NCI-H2029 (cell line): ENCODE results near the gene KDM4C.
"Not testable (repeated sequence)": the region's sequence is repeated elsewhere in the genome, so short reads cannot be mapped to it uniquely, and the experiment has no call there.

Source experiments
- DNase-seq: peaks from one replicate; lab custom pipeline; 2025; lab: John Stamatoyannopoulos, UW

Gene KDM4C

GRCh38 chr9:6975198-6975597, 217.4 kb downstream of the KDM4C start:
- DNase-seq, result no peak

GRCh38 chr9:6977761-6978160, 220.0 kb downstream of the KDM4C start:
- DNase-seq, result no peak

GRCh38 chr9:6978591-6978990, 220.8 kb downstream of the KDM4C start:
- no peak for DNase-seq

GRCh38 chr9:6984941-6985578, 227.3 kb downstream of the KDM4C start:
- DNase-seq, result no peak

GRCh38 chr9:6986141-6986815, 228.5 kb downstream of the KDM4C start:
- no peak for DNase-seq

- no peak for DNase-seq
These were observed 229.6 kb downstream of the KDM4C start for GRCh38 chr9:6987381-6987780.

- no peak for DNase-seq
These were observed 233.6 kb downstream of the KDM4C start for GRCh38 chr9:6991418-6991817.

GRCh38 chr9:6996061-6996854, 238.5 kb downstream of the KDM4C start:
- no peak for DNase-seq

- DNase-seq, result no peak
These were observed 239.6 kb downstream of the KDM4C start for GRCh38 chr9:6997330-6997729.

GRCh38 chr9:6999794-7000193, 242.0 kb downstream of the KDM4C start:
- DNase-seq, result no peak

GRCh38 chr9:7001571-7001970, 243.8 kb downstream of the KDM4C start:
- no peak for DNase-seq

GRCh38 chr9:7003861-7004260, 246.1 kb downstream of the KDM4C start:
- DNase-seq, result no peak

- no peak for DNase-seq
These were observed 248.6 kb downstream of the KDM4C start for GRCh38 chr9:7006417-7006816.

- DNase-seq, result no peak
These were observed 250.6 kb downstream of the KDM4C start for GRCh38 chr9:7008411-7008810.

GRCh38 chr9:7009065-7009464, 251.3 kb downstream of the KDM4C start:
- no peak for DNase-seq

- DNase-seq, result no peak
These were observed 253.8 kb downstream of the KDM4C start for GRCh38 chr9:7011395-7012067.

GRCh38 chr9:7027996-7028395, 270.2 kb downstream of the KDM4C start:
- no peak for DNase-seq

- DNase-seq, result no peak
These were observed 270.8 kb downstream of the KDM4C start for GRCh38 chr9:7028591-7028990.

GRCh38 chr9:7030943-7031342, 273.2 kb downstream of the KDM4C start:
- DNase-seq, result not testable (repeated sequence)

- DNase-seq, result no peak
These were observed 275.6 kb downstream of the KDM4C start for GRCh38 chr9:7033076-7034045.

- DNase-seq, result no peak
These were observed 279.4 kb downstream of the KDM4C start for GRCh38 chr9:7037176-7037575.
